ENCODE measurements around the gene LRIF1.
"Not testable (repeated sequence)": the region's sequence is repeated elsewhere in the genome, so short reads cannot be mapped to it uniquely, and the experiment has no call there.

LRIF1 gene, protein sequence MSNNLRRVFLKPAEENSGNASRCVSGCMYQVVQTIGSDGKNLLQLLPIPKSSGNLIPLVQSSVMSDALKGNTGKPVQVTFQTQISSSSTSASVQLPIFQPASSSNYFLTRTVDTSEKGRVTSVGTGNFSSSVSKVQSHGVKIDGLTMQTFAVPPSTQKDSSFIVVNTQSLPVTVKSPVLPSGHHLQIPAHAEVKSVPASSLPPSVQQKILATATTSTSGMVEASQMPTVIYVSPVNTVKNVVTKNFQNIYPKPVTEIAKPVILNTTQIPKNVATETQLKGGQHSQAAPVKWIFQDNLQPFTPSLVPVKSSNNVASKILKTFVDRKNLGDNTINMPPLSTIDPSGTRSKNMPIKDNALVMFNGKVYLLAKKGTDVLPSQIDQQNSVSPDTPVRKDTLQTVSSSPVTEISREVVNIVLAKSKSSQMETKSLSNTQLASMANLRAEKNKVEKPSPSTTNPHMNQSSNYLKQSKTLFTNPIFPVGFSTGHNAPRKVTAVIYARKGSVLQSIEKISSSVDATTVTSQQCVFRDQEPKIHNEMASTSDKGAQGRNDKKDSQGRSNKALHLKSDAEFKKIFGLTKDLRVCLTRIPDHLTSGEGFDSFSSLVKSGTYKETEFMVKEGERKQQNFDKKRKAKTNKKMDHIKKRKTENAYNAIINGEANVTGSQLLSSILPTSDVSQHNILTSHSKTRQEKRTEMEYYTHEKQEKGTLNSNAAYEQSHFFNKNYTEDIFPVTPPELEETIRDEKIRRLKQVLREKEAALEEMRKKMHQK

DNA sequence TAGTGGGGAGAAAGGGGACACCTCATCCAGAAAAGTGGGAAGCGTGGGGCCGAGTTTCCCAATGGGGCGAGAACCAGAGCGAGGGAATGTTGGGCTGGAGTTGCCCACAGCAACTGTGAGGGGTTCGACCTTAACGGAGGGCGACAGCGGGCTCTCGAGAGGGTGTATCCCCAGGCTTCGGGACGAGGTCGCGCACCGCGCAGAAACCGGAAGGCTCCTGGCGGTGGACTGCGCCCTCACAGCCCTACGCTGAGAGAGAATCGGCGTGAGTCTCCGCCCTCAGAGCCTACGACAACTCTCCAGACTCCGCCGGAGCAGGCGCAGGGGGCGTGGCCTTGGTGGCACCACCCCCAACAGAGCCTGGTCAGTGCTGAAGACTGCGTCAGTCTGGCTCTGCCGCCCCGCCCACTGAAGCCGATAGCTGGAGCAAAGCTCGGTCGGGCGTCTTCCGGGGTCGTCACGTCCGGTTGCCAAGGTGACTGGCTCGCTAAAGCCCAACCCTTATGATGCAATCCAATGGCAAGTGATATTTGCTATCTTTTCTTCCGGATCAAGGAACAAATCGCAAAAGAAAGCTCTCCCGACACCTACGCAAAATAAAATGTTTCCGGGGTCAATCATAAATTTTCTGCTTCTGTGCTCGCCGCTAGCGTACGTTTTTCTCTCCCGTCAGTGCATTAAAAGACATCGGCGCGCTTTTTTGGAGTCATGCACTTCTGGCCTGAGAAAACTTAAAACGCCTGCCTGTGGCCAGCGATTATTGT is at the start of gene LRIF1:
TSS of gene LRIF1 (minus strand) at position 232 of the 764 bp plus-strand sequence. CDS start 234 bp downstream, outside the sequence.
- peak; percentile 100 for DNase-seq (ENCODE audit: low read depth, low spot score)

DNA sequence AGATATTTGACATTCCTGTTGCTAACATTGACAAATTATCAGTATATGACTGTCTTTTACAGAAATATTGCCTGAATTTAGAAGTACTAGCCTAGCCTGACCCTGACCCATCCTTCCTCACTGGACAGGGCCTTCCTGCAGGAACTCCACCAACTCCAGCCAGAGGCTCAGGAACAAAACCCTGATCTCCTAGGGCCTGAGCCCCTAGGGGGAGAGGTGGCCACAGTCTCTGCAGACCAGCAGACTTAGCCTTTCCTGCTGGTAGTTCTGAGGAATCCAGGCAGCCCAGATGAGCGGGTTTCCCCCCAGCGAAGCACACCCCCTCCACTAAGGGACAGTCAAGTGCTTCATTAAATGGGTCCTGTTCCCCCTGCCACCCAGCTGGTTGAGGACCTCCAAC is 44.3 kb upstream of the LRIF1 start:
- no peak for DNase-seq (ENCODE audit: low read depth, low spot score)

DNA sequence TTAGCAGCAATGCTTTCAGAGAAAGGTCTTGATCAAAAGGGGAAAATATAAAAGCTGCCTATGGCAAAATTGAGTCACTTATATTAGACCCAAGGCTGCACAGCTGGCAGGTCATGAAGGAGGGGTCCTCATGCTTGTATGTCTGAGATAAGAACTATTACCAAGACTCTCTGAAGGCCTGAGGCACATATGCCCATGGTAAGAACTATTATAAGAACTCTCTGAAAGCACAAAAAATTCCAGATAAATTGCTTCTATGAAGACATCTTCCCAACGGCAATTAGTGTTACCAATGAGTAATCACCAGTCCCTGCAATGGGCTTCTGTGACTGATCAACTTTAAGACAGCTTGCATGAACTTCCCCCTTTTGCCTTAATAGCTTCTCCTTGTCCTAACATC is 42.8 kb upstream of the LRIF1 start:
- no peak for DNase-seq (ENCODE audit: low read depth, low spot score)

DNA sequence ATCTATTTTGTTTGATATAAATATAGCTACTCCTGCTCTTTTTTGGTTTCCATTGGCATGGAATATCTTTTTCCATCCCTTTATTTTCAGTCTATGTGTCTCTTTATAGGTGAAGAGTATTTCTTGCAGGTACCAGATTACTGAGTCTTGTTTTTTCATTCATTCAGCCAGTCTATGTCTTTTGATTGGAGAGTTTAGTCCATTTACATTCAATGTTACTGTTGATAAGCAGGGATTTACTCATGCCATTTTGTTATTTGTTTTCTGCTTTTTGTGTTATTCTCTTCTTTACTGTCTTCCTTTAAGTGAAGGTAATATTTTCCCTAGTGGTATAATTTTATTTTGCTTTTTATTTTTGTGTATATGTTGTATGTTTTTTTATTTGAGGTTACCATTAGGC is 35.9 kb upstream of the LRIF1 start:
- not testable (repeated sequence) for DNase-seq (ENCODE audit: low read depth, low spot score)

DNA sequence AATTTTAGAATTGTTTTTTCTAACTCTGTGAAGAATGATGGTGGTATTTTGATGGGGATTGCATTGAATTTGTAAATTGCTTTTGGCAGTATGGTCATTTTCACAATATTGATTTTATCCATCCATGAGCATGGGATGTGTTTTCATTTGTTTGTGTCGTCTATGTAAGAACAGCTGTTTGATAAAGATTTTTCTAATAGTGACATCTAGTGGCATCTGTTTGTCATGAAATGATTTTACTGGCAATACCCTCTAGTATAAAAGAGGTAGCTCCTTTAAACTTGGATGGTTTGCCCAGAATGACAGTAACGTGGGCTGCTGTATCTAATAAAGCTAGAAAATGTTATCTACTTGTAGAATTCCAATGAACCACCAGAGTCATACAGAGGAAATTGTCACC is 28.6 kb upstream of the LRIF1 start:
- peak; percentile 5 for DNase-seq (ENCODE audit: low read depth, low spot score)

DNA sequence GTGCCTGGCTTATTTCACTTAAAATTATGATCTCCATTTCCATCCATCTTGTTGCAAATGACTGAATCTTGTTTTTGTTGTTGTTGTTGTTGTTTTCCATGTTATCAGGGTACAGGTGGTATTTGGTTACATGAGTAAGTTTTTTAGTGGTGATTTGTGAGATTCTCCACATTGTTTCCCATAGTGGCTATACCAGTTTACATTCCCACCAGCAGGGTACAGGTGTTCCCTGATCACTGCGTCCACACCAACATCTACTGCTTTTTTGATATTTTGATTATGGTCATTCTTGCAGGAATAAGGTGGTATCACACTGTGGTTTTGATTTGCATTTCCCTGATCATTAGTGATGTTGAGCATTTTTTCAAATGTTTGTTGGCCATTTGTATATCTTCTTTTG is 27.6 kb upstream of the LRIF1 start:
- DNase-seq (ENCODE audit: low read depth, low spot score) = not testable (repeated sequence)

DNA sequence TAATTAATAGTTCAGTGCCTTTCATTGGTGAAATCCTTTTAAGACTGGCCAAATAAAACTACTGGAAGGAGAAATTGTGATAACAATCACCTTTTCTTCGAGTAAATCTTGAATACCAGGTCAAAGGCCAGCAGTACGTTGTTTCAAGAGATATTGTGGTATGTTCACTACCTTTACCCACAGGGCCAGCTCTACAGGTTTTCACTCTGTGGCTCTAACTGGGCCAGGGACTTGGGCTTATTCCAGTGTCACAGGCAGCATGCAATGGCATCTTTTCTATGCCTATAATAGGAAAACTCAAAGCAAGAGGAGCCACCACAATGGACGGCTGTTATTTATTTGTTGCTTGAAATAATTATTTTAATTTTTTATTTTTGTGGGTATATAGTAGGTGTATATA is 26.8 kb upstream of the LRIF1 start:
- DNase-seq (ENCODE audit: low read depth, low spot score) = no peak

DNA sequence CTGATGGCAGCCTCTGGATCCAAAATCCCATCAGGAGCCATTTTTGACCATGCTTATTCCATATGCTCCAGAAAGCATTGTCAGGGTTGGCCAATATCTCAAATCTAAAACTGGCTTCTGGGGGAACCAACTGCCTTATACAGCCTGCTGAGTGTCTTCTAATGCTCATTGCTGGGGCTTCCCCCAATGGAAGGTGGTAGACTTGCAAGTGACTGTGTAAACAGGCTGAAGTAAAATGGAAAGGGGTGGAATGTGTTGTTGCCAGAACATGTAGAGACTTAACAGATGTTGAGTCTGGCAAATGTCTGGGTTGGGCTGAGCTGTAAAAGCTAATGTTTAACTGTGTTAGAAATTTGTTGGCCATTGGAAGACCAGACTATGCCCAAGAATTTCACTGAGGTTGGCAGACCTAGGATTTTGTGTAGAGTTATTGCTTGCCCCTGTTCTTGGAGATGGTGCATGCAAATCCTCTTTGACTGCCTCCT is 22.7 kb upstream of the LRIF1 start:
- no peak for DNase-seq (ENCODE audit: low read depth, low spot score)

DNA sequence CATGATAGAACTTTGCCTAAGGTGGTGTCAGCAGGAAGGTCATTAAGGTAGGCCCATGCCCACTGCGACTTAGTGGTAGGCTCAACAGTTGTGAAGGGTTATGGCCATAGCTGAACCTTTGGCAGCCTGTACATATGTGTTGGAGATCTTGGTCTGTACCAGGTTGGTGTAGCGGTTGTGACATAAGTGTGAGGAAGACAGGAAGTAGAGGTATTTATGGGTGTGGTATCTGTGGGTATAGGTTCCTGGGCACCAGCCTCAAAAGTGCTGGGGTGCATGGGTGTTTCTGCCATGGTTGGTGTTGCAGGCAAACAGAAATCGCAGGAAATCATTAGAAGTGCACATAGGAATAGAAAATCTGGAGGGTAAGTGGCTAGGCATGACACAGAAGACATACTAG is 18.6 kb upstream of the LRIF1 start:
- DNase-seq (ENCODE audit: low read depth, low spot score) = no peak

DNA sequence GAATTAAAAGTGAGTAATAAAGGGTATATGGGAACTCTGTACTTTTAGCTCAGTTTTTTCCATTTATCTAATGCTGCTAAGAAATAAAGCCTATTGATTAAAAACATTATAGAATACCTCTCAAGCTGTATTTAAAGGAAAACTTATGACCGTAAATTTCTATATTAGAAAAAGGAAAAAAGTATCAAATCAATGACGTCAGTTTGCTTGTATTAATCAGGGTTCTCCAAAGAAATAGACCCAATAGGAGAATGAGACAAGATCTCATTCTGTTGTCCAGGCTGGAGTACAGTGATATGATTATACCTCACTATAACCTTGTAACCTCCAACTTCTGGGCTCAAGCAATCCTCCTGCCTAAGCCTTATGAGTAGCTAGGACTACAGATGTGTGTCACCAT is 15.4 kb upstream of the LRIF1 start:
- no peak for DNase-seq (ENCODE audit: low read depth, low spot score)

DNA sequence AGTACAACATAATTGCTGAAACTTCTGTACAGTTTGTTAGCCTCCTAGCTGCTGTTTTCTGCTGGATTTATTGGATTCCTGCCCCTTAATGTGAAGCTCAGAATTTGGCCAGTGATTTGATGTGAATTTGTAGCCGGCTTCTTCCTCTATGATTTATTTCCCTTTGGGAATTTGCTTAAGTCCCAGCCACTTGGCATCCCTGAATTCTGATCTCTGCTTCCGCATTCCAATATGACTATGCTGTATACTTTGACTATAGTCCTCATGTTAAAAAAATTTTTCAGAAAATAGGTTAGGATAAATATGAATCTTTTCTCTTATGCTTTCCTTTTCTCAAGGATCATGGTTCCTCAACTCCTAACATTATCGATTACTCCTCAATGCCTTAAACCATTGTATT is 12.4 kb upstream of the LRIF1 start:
- no peak for DNase-seq (ENCODE audit: low read depth, low spot score)

DNA sequence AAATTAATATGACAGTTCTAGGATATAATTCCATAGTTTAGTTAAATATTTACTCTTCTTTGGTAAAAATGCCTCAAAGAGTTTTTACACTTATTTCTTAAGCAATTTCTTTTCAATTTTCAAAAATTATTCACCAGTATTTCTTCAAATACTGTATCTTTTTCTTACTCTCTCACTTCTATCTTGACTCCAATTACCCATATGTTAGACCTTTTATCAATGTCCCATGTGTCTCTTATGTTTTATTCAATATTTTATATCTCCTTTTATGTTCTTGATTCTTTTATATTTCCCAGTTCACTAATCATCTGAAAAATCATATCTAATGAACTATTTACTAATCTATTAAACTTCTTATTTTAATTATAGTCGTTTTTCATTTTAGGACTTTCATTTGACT is 11.5 kb upstream of the LRIF1 start:
- DNase-seq (ENCODE audit: low read depth, low spot score) = no peak

DNA sequence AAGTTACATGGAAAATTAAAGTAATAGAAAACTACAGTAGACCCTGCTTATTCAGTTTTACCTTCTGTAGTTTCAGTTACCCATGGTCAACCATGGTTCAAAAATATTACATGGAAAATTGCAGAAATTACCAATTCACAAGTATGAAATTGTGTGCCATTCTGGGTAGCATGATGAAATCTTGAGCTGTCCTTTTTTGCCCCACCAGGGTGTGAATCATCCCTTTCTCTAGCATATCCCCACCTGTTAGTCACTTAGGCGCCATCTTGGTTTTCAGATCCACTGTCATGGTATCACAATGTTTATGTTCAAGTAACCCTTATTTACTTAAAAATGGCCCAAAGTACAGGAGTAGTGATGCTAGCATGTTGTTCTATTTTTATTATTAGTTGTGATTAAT is 3.5 kb upstream of the LRIF1 start:
- DNase-seq (ENCODE audit: low read depth, low spot score) = no peak

DNA sequence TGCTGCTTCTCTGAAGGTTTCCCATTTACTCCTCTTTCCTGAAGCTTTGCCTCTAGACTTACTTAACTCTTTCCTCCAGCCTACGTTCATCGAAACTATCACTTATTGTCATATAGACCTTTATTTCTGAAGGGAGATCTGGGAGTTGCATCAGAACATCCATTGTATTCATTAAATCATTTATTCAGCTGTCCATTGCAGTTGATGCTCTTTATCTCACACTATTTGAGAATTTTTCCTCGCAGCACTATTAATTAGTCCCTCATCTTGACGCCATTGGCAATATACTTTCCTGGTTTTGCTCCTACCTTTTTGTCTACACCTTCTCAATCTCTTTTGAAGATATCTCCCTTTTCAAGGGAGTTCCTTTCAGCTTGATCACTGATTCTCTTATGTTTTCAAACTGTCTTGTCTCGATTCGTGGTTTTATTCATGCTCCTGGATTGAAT is 757 bp upstream of the LRIF1 start:
- no peak for DNase-seq (ENCODE audit: low read depth, low spot score)

DNA sequence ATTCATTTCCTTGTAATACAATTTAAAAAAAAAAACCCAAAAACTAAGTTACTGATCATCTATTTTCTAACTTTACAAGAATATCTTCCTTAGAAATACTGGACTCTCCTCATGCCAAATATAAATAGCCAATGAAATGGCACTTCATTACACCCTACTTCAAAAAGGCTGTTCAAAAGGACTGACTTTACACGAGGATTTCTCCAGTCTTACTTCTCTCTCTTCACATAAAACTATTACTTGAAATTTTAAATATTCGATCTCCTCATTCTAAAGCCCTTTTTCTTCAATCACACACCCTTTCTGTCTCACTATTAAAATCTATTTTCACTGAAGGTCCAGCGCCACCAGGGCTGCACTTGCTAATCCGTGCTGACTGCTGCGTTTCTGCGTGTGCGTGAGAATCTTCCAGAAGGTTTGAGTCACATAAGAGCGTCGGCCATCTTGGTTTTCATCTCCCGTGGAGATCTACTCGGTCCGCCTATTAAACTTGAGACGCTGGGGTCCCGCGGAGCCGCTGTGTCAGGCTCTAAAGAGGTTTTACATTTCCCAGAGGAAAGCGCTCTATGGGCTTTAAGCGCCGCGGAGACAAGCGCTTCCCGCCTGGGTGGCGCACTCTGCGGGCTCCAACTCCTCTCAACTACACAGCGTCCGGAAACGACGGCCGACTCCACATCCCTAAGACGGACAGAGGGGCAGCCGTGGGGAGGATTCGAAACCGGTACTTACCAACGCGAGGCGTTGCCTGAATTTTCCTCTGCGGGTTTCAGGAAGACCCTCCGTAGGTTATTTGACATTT is 631 bp downstream of the LRIF1 start:
- peak; percentile 87 for DNase-seq (ENCODE audit: low read depth, low spot score)

DNA sequence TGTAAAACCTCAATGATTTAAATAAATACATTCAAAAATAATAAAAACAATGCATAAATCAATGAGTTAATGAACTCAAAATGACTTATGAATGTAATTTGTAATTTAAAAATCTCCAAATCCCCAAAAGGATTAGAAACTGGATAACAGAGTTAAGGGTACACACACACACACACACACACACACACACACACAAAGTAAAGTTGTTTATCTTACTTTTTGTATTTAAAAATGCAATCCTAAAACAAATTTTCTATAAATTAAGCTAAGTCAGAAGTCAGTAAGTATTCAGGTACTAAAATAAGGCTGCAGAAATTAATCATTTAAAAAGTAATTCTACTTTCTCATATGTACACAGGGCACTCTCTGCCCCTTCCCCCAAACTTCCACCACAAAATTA is 1.8 kb downstream of the LRIF1 start:
- DNase-seq (ENCODE audit: low read depth, low spot score) = no peak

DNA sequence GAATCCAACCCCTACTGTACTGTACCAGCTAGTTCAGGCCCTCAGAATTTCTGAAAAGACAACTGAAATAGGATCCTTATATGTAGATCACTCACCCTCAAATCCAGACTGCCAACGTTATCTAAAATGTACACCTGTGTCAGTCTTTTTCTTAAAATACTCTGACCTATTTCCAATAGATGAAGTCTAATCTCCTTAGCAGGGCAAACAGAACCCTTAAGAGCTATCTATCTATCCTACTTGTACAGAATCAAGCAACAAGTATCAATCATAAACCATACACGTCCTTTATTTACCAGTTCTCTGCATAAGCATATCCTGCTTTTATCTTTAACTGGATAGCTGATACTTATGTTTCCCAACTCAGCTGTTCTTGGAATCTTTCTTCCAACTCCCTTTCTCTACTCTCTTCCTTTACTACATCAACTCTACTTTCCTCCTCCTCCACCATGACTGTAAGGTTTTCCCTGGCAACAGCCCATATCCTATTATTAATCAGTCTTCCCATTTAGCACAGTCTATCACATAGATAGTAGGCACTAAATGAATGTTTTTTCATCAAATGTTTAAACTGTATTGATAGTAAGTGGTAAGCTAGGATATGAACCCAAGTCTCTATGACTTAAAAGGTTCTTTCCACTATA is 2.8 kb downstream of the LRIF1 start:
- DNase-seq (ENCODE audit: low read depth, low spot score) = no peak

DNA sequence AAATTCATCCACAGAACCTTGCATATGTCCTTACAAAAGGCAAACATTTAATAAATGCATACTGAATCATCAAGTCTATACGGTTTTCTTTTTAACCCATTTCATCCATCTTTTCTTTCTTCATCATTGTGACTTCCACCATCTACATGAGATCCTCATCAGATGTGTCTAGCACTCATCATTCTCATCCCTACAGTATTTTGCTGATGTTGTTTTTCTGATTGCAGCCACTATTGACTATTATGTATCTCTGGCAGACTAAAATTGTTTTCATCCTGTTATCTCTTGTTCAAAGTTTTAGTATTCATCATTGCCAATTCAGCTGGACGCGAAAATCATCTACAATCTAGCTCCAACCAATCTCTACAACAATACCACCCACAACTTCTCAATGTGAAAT is 5.9 kb downstream of the LRIF1 start:
- DNase-seq (ENCODE audit: low read depth, low spot score) = no peak

DNA sequence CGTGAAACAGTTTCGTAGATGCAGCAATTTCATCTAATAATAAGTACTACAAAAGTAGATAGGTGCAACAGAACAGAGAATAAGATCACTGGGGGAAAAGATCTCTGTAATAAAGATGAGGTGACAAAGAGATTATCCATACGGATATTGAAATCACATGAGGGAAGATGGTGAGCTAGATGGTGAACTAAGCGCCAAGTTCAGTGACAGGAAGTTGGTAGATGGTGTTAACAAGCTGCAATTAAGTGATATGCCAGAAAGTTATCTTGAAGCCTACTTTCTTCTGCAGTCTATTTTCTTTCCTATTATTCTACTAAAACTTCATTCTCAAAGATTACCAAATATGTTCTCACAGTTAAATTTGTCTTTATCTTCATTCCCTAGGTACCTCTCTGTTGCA is 7.1 kb downstream of the LRIF1 start:
- DNase-seq (ENCODE audit: low read depth, low spot score) = no peak

DNA sequence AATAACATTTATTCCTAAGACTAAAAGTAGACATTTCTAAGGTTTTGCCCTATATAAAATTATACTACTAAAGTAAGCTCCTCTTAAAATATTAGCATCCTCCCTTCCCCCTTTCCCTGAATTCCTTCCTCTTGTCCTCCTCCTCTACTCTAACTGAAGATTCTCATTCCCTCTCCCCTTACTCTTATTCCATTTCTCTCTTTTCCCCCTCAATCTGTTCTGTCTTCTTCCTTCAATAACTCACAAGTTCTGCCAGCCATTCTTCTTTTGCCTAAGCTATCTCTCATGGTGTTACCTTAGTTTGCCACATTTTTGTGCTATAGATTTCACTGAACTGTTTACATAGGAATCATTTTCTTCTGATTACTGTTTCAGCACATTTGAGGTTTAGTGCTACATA is 10.7 kb downstream of the LRIF1 start:
- no peak for DNase-seq (ENCODE audit: low read depth, low spot score)

DNA sequence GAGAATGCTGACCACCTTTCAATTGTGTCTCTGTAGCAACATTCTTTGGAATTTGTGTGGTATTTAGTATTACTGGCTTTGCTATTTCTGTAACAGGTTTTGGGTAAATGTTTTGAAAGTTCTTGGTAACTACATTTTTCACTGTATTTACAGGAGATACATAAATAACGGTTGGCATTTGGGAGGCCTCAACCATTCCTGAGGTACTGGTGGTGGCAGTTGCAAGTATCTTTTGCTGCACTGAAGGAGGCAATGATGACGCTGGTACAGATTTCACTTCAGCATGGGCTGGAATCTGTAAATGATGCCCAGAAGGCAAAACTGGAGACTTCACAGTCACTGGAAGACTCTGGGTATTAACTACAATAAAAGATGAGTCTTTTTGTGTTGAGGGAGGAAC is 11.7 kb downstream of the LRIF1 start:
- DNase-seq (ENCODE audit: low read depth, low spot score) = no peak

Data from astrocyte of the hippocampus (primary cell).